Activated CD8-positive, alpha-beta memory T cell treated with anti-CD3 and anti-CD28 coated beads, Interleukin-2, amount 50 U/mL, for 48 hours (primary cell): ENCODE results near the gene GRAP2.

Experiments used
- DNase-seq: peaks from one replicate; pipeline ENCODE4 v3.0.0-alpha.2; 2020

The GRAP2 gene

GRCh38 chr22:39926753-39927152 is 25.9 kb downstream of the GRAP2 start:
- no peak for DNase-seq

- DNase-seq = no peak
Measured at GRCh38 chr22:39927544-39927943, 26.7 kb downstream of the GRAP2 start.

GRCh38 chr22:39928536-39929520 is 27.9 kb downstream of the GRAP2 start:
- DNase-seq = no peak

- DNase-seq = no peak
Measured at GRCh38 chr22:39931251-39931650, 30.4 kb downstream of the GRAP2 start.

- DNase-seq = no peak
Measured at GRCh38 chr22:39932166-39932565, 31.3 kb downstream of the GRAP2 start.

- DNase-seq = no peak
Measured at GRCh38 chr22:39932918-39933649, 32.2 kb downstream of the GRAP2 start.

- no peak for DNase-seq
Measured at GRCh38 chr22:39933741-39934140, 32.9 kb downstream of the GRAP2 start.

- DNase-seq = no peak
Measured at GRCh38 chr22:39935116-39935515, 34.2 kb downstream of the GRAP2 start.

- DNase-seq = peak; percentile 50
Measured at GRCh38 chr22:39935612-39936011, 34.7 kb downstream of the GRAP2 start.

GRCh38 chr22:39936523-39937145 is 35.8 kb downstream of the GRAP2 start:
- no peak for DNase-seq

- no peak for DNase-seq
Measured at GRCh38 chr22:39937906-39938305, 37.0 kb downstream of the GRAP2 start.

- DNase-seq = no peak
Measured at GRCh38 chr22:39938509-39939111, 37.7 kb downstream of the GRAP2 start.

- DNase-seq = no peak
Measured at GRCh38 chr22:39939830-39940229, 38.9 kb downstream of the GRAP2 start.

GRCh38 chr22:39940757-39941305 is 39.9 kb downstream of the GRAP2 start:
- no peak for DNase-seq

GRCh38 chr22:39941601-39942000 is 40.7 kb downstream of the GRAP2 start:
- no peak for DNase-seq

- DNase-seq = no peak
Measured at GRCh38 chr22:39942439-39943230, 41.8 kb downstream of the GRAP2 start.

GRCh38 chr22:39943337-39943736 is 42.5 kb downstream of the GRAP2 start:
- no peak for DNase-seq

GRCh38 chr22:39943953-39944872 is 43.3 kb downstream of the GRAP2 start:
- no peak for DNase-seq

- DNase-seq = no peak
Measured at GRCh38 chr22:39946126-39946502, 45.2 kb downstream of the GRAP2 start.

- peak; percentile 50 for DNase-seq
Measured at GRCh38 chr22:39946503-39947219, 45.8 kb downstream of the GRAP2 start.
